DOHH2 (cell line): ENCODE measurements around the gene P2RY6.

Source experiments
- CTCF ChIP-seq: fragments of 200-600 bp; sonication (generic); IDR thresholded peaks from one replicate; pipeline ENCODE4 v1.5.1; 2014; ENCODE audit warnings: antibody characterized with exemption, mild to moderate bottlenecking, low read depth, low read length; ENCODE audit not compliant: poor library complexity, severe bottlenecking
- EZH2phosphoT487 ChIP-seq: fragments of 200-600 bp; sonication (generic); IDR thresholded peaks from 2 replicates; pipeline ENCODE4 v1.6.1; 2017; ENCODE audit warnings: borderline replicate concordance, mild to moderate bottlenecking, antibody characterized with exemption, low read length, moderate library complexity, mixed read lengths

GRCh38 chr11:73327812-73328364 is 55.8 kb downstream of the P2RY6 start:
- TF ChIP-seq EZH2phosphoT487, result no peak
- no peak for TF ChIP-seq CTCF
